Right lobe of liver (tissue), 6 donors: ENCODE measurements around the gene AMMECR1L. TPM values are rescaled to one million over a fixed set of nuclear protein-coding genes. Genes with fewer than 3 reads are reported as not detected.
A peak's percentile ranks its signal among the peaks of the same experiment; 100 is the strongest.

ENCODE experiments used
- ATAC-seq, 4 donors: fragments of 200-7000 bp; cut with Tn5 transposase; one replicate each; pipeline ENCODE4 v1.9.1; 2020; ENCODE audit warnings: mild to moderate bottlenecking in 4 of 4, moderate library complexity in 4 of 4
- DNase-seq, 3 donors: peaks; one replicate each; pipeline ENCODE4 v3.0.0-alpha.2; 2020
- H3K27ac ChIP-seq, 3 donors: fragments of 200-600 bp; one replicate each; pipeline ENCODE4 v1.8.0; 2022
- H3K27me3 ChIP-seq, 2 donors: fragments of 200-600 bp; one replicate each; pipeline ENCODE4 v1.8.0; 2022
- H3K36me3 ChIP-seq, 4 donors: fragments of 200-600 bp; sonication (generic) in 1 of 4; one replicate each; pipeline versions ENCODE4 v1.5.1 to v1.8.0; 2017 to 2022; ENCODE audit warnings: control low read depth in 1 of 4
- H3K4me1 ChIP-seq, 4 donors: fragments of 200-600 bp; sonication (generic) in 1 of 4; one replicate each; pipeline versions ENCODE4 v1.5.1 to v1.8.0; 2017 to 2022; ENCODE audit warnings: control low read depth in 1 of 4
- H3K4me3 ChIP-seq, 3 donors: fragments of 200-600 bp; one replicate each; pipeline ENCODE4 v1.8.0; 2022
- H3K9me3 ChIP-seq, 4 donors: fragments of 200-600 bp; sonication (generic) in 1 of 4; one replicate each; pipeline versions ENCODE4 v1.5.1 to v1.8.0; 2017 to 2022; ENCODE audit warnings: control low read depth in 1 of 4
- CTCF ChIP-seq, 4 donors: fragments of 200-600 bp in 3 of 4; fragments of 450-650 bp in 1 of 4; IDR thresholded peaks; one replicate each; pipeline versions ENCODE4 v1.5.1 to v1.8.0; 2016 to 2022; ENCODE audit warnings: antibody characterized with exemption in 4 of 4, mild to moderate bottlenecking in 2 of 4
- POLR2A ChIP-seq: fragments of 450-650 bp; IDR thresholded peaks from one replicate; pipeline ENCODE4 v1.6.1; 2017; ENCODE audit warnings: antibody characterized with exemption, mild to moderate bottlenecking
- WGBS: methylation state at CpG from one replicate; pipeline ENCODE4 v1.1.6; 2018; ENCODE audit warnings: low coverage, low lambda C conversion rate; ENCODE audit not compliant: insufficient coverage; ENCODE audit errors: missing lambda C conversion rate; 5-methylcytosine and 5-hydroxymethylcytosine counted together
- intact Hi-C, 2 donors: fragments of 100-400 bp; cut with DNase I; formaldehyde crosslinking; loops; one replicate each; pipeline versions ENCODE4 v1.11.2 to v1.14.1; 2022
- total RNA-seq, 6 experiments: library from RNA; depleted of rRNA in 2 of 6; stranded (reverse); fragments of >200 nt in 2 of 6; fragmentation: NEBNext Ultra II Directional in 3 of 6; extraction: Animal tissue kit (Norgen Biotek cat#: 25700) in 3 of 6; gene quantifications; one replicate each; pipeline versions ENCODE4 v1.1.0 to v1.2.4, GENCODE V29; 2016 to 2023
- donor health status: DM: no; HTN: yes; CAD: no.
- donor health status: DM: no; HTN: no; CAD: no.
- donor health status: DM: no; HTN: no; CAD: no.
- donor health status: DM: no; HTN: yes; CAD: no.
- donor health status: DM: no; HTN: yes; CAD: no.

Gene AMMECR1L
- total RNA-seq, 6 experiments from 2014 or later, result 5.3 to 7.6 (median 6.7) TPM

DNA sequence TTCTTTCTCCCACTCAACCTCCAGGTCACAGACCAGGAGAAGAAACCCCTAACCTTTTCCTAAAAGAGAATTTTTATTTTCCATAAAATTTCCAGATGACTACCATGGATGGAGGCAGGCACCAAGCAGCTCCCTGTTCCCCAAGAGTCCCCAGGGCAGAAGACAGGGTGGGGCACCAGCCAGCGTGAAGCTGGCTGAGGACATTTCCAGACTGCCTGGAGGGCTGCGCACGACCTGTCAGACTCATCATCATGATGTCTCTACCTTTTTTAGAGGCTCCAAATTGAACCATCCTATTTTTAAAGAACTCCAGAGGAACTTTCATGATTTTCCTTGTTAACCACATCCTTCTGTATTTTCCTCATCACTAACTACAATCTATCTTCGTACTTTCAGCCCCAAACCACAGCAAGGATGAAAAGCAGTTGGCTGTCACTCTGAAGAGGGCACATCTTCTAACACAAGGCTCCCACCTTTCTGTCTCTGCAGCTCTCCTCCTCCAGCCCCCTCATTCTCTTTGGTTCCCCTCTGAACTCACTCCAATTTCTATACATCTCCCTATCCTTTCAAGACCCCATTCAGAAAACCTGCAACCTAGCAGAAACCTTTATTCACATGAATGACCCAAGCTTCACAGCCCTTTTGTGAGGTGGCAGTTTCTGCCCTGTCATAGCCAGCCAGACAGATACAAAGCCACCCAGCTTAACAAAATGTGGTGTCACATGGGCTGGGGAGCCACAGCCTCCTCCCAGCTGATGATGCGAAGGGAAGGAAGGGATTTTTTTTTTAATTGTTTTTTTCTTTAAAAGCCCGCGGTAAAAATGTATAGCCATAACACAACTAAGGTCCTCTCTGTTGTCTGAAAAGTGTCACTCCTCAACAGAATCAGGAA lies 11.1 kb downstream of the AMMECR1L start:
- intact Hi-C loops, result no loop called here
- H3K36me3 ChIP-seq, result peaks cover 0 to 33% (median 1%) of the 10 kb centered on the region in 4 donors
- 78% methylated on average over 7 of the region's 7 CpGs for WGBS

DNA sequence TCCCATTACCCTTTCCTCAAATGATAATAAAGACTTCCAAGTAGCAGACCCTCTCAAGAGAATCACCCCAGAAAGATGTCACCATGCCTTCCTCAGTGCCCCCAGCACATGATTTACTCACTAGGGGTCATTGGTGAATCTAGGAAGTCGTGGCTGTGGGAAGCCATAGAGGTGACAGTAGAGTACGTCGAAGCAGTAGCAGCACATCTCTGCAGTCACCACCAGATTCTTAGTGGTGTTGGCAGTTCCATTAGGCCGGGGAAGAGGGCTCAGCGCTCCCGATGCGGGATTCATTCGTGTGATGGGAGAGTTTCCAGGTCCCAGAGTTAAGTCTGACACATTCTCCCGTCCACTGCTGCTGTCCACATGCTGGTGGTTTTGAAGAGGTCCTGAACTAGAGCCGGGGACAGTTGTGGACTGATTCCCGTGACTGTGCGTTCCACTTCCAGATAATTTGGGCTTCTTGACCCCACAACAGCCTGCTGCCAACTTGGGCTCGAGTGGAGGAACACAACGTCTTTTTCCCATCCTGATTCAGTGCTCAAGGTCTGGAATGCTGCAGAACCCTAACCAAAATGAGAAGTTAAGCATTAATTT lies 12.0 kb downstream of the AMMECR1L start:
- DNase-seq (no peak), ATAC-seq (peak in 2 of 4 donors; percentile 28 to 29)
- Histone ChIP-seq H3K9me3 (no peaks in the 10 kb centered on the region), H3K4me3 (no peak overlapping the region), H3K4me1 (peaks cover 0 to 8% (median 0%) of the 10 kb centered on the region in 4 donors), H3K36me3 (peaks cover 0 to 38% (median 2%) of the 10 kb centered on the region in 4 donors), H3K27ac (no peak overlapping the region), H3K27me3 (no peaks in the 10 kb centered on the region)
- TF ChIP-seq CTCF (IDR thresholded peaks at IDR 0.05) (no peak), POLR2A (no peak)
- 88% methylated on average over 12 of the region's 14 CpGs for WGBS
- intact Hi-C loops, result no loop called here

More for the DNA sequence above, 11.1 kb downstream of the AMMECR1L start:
- Histone ChIP-seq H3K9me3 (no peaks in the 10 kb centered on the region), H3K4me1 (peaks cover 0 to 8% (median 0%) of the 10 kb centered on the region in 4 donors), H3K4me3 (no peak overlapping the region), H3K27ac (no peak overlapping the region), H3K27me3 (no peaks in the 10 kb centered on the region)
- DNase-seq (no peak), ATAC-seq (no peak)
- no peak for TF ChIP-seq POLR2A
- TF ChIP-seq CTCF (IDR thresholded peaks at IDR 0.05), result no peak

- DNase-seq, result no peak
- H3K36me3 ChIP-seq, result peaks cover 0 to 52% (median 2%) of the 10 kb centered on the region in 4 donors
- intact Hi-C loops, result no loop called here
- H3K27ac ChIP-seq, result no peak overlapping the region
- peak in 1 of 4 donors; percentile 27 for ATAC-seq
- no peak for TF ChIP-seq CTCF (IDR thresholded peaks at IDR 0.05)
- no peak for TF ChIP-seq POLR2A
- peaks cover 0 to 8% (median 0%) of the 10 kb centered on the region in 4 donors for H3K4me1 ChIP-seq
- H3K9me3 ChIP-seq, result no peaks in the 10 kb centered on the region
- H3K27me3 ChIP-seq, result no peaks in the 10 kb centered on the region
- no peak overlapping the region for H3K4me3 ChIP-seq
Observed at GRCh38 chr2:127872354-127872753, 13.4 kb downstream of the AMMECR1L start.

GRCh38 chr2:127865926-127866325 lies 19.8 kb downstream of the AMMECR1L start:
- ATAC-seq (no peak), DNase-seq (no peak)
- Histone ChIP-seq H3K27ac (no peak overlapping the region), H3K4me1 (peaks cover 0 to 8% (median 0%) of the 10 kb centered on the region in 4 donors), H3K27me3 (no peaks in the 10 kb centered on the region), H3K9me3 (no peaks in the 10 kb centered on the region), H3K36me3 (peaks cover 0 to 68% (median 17%) of the 10 kb centered on the region in 4 donors), H3K4me3 (no peak overlapping the region)
- intact Hi-C loops, result no loop called here
- TF ChIP-seq POLR2A (no peak), CTCF (IDR thresholded peaks at IDR 0.05) (no peak)
